ENCODE measurements around the gene CRY2.

CRY2 gene

GRCh38 chr11:45803971-45804760 lies 43.1 kb upstream of the CRY2 start:
- TF ChIP-seq, protein P1, sequence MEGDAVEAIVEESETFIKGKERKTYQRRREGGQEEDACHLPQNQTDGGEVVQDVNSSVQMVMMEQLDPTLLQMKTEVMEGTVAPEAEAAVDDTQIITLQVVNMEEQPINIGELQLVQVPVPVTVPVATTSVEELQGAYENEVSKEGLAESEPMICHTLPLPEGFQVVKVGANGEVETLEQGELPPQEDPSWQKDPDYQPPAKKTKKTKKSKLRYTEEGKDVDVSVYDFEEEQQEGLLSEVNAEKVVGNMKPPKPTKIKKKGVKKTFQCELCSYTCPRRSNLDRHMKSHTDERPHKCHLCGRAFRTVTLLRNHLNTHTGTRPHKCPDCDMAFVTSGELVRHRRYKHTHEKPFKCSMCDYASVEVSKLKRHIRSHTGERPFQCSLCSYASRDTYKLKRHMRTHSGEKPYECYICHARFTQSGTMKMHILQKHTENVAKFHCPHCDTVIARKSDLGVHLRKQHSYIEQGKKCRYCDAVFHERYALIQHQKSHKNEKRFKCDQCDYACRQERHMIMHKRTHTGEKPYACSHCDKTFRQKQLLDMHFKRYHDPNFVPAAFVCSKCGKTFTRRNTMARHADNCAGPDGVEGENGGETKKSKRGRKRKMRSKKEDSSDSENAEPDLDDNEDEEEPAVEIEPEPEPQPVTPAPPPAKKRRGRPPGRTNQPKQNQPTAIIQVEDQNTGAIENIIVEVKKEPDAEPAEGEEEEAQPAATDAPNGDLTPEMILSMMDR (IDR thresholded peaks at IDR 0.05; ENCODE audit: extremely low read depth, insufficient read depth, missing control alignments) = no peak
- in situ Hi-C loops (cut with MboI; ENCODE audit: low pct_unique_long_range_greater_than_20kb, low sequenced_read_pairs, unreplicated experiment) = no loop called here
- peak; percentile 55 for DNase-seq (ENCODE audit: low spot score)

DNA sequence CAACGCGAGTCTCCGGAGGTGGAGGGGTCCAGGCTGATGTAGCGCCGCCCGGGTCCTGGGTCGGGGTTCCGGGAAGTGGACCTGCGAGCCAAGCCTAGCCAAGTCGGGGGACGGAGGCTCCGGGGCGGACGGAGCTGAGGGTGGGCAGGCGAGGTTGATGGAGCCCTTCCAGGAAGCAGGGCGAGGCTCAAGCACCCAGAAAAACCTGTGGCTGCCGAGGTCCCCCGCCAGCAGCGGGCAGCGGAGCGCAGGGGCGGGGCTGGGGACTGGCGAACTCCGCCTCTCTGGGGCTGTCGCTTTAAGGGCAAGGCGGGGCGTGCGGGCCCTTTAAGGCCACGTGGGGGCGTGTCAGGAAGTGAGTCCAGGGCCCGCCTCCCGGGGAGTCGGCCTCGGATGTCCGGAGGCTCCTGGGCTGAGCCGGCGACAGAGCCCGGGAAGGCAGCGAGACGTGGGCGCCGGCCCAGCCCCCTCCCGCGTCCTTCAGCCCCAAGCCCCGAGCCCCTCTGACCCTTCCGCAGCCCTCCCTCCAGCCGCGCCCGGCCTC lies 42.4 kb upstream of the CRY2 start, which contains the start of gene SLC35C1:
Gene SLC35C1 (plus strand): TSS at position 389 of the 544 bp plus-strand sequence. CDS start 653 bp downstream, outside the sequence.
- TF ChIP-seq, protein P1 (IDR thresholded peaks at IDR 0.05; ENCODE audit: extremely low read depth, insufficient read depth, missing control alignments) = peak; percentile 13
- DNase-seq (ENCODE audit: low spot score) = peak; percentile 99
- in situ Hi-C loops (cut with MboI; ENCODE audit: low pct_unique_long_range_greater_than_20kb, low sequenced_read_pairs, unreplicated experiment) = no loop called here

DNA sequence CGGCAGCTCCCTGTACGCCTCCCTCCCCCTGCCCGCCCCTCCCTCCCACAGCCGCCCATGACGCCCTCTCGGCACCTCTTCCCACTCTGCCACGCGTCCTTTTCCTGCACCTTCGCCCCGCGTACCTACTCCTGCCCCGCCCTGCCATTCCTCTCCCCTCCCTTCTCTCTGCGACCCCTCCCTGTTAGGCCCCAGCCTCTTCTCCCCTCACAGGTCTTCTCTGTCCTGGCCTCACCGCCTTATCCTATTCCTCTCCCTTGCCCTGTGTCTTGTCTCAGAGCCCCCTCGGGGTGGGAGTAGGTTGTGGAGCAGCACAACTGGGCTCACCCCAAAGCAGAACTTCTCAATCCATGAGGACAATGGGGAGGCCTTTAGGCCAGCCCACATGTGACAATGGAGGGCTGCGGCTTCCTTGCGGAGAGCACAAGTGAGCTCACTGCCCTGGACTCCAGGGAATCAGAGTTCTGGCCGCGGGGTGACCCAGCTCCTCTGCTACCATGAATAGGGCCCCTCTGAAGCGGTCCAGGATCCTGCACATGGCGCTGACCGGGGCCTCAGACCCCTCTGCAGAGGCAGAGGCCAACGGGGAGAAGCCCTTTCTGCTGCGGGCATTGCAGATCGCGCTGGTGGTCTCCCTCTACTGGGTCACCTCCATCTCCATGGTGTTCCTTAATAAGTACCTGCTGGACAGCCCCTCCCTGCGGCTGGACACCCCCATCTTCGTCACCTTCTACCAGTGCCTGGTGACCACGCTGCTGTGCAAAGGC lies 41.8 kb upstream of the CRY2 start:
- TF ChIP-seq, protein P1 (IDR thresholded peaks at IDR 0.05; ENCODE audit: extremely low read depth, insufficient read depth, missing control alignments) = no peak
- DNase-seq (ENCODE audit: low spot score) = no peak
- in situ Hi-C loops (cut with MboI; ENCODE audit: low pct_unique_long_range_greater_than_20kb, low sequenced_read_pairs, unreplicated experiment) = no loop called here

- in situ Hi-C loops (cut with MboI; ENCODE audit: low pct_unique_long_range_greater_than_20kb, low sequenced_read_pairs, unreplicated experiment) = no loop called here
- TF ChIP-seq, protein P1 (IDR thresholded peaks at IDR 0.05; ENCODE audit: extremely low read depth, insufficient read depth, missing control alignments) = no peak
- no peak for DNase-seq (ENCODE audit: low spot score)
Observed at GRCh38 chr11:45806072-45806933, 41.0 kb upstream of the CRY2 start.

- in situ Hi-C loops (cut with MboI; ENCODE audit: low pct_unique_long_range_greater_than_20kb, low sequenced_read_pairs, unreplicated experiment) = no loop called here
- TF ChIP-seq, protein P1 (IDR thresholded peaks at IDR 0.05; ENCODE audit: extremely low read depth, insufficient read depth, missing control alignments) = no peak
- no peak for DNase-seq (ENCODE audit: low spot score)
Observed at GRCh38 chr11:45806937-45807791, 40.1 kb upstream of the CRY2 start.
